ENCODE measurements around the gene TNK1.

GRCh38 chr17:7382901-7383300 is 2.0 kb downstream of the TNK1 start:
- no peak for TF ChIP-seq CTCF (conservative IDR thresholded peaks at IDR 0.05; ENCODE audit: low read depth in 2 of 2)
- TF ChIP-seq ZNF331 (CRISPR knock-in tag; IDR thresholded peaks at IDR 0.05; ENCODE audit: low read depth), result no peak
- TF ChIP-seq EZH2 (IDR thresholded peaks at IDR 0.05; ENCODE audit: low read depth, unreplicated experiment), result no peak
- TF ChIP-seq EZH2phosphoT487 (IDR thresholded peaks at IDR 0.05; ENCODE audit: unreplicated experiment), result no peak
- TF ChIP-seq POLR2AphosphoS5 (IDR thresholded peaks at IDR 0.05; ENCODE audit: low read depth), result no peak
- no peak for TF ChIP-seq ZNF114 (CRISPR knock-in tag; IDR thresholded peaks at IDR 0.05)
- TF ChIP-seq, protein P1, sequence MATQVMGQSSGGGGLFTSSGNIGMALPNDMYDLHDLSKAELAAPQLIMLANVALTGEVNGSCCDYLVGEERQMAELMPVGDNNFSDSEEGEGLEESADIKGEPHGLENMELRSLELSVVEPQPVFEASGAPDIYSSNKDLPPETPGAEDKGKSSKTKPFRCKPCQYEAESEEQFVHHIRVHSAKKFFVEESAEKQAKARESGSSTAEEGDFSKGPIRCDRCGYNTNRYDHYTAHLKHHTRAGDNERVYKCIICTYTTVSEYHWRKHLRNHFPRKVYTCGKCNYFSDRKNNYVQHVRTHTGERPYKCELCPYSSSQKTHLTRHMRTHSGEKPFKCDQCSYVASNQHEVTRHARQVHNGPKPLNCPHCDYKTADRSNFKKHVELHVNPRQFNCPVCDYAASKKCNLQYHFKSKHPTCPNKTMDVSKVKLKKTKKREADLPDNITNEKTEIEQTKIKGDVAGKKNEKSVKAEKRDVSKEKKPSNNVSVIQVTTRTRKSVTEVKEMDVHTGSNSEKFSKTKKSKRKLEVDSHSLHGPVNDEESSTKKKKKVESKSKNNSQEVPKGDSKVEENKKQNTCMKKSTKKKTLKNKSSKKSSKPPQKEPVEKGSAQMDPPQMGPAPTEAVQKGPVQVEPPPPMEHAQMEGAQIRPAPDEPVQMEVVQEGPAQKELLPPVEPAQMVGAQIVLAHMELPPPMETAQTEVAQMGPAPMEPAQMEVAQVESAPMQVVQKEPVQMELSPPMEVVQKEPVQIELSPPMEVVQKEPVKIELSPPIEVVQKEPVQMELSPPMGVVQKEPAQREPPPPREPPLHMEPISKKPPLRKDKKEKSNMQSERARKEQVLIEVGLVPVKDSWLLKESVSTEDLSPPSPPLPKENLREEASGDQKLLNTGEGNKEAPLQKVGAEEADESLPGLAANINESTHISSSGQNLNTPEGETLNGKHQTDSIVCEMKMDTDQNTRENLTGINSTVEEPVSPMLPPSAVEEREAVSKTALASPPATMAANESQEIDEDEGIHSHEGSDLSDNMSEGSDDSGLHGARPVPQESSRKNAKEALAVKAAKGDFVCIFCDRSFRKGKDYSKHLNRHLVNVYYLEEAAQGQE (IDR thresholded peaks at IDR 0.05; ENCODE audit: unreplicated experiment), result no peak
- no peak for TF ChIP-seq CREB1 (CRISPR knock-in tag; IDR thresholded peaks at IDR 0.05; ENCODE audit: low read depth)
- no peak for TF ChIP-seq JUNB (IDR thresholded peaks at IDR 0.05; ENCODE audit: unreplicated experiment)
- TF ChIP-seq NANOG (IDR thresholded peaks at IDR 0.05; ENCODE audit: borderline replicate concordance), result no peak
